Spleen (tissue), 7 donors: ENCODE data around the gene STX8.

Experiments
- POLR2A ChIP-seq, 3 donors: fragments of 450-650 bp; IDR thresholded peaks; one replicate each; pipeline ENCODE4 v1.5.1; 2017; ENCODE audit warnings: antibody characterized with exemption in 3 of 3, mild to moderate bottlenecking in 1 of 3
- POLR2AphosphoS5 ChIP-seq, 3 donors: sonication (generic); formaldehyde crosslinking; IDR thresholded peaks; one replicate each; pipeline ENCODE4 v1.5.1; 2017; ENCODE audit warnings: antibody characterized with exemption in 3 of 3
- TF ChIP-seq, protein P1 (sequence below), 11 experiments: fragments of 200-600 bp in 7 of 11; fragments of 450-650 bp in 4 of 11; sonication (generic) in 4 of 11; IDR thresholded peaks in 8 of 11; conservative IDR thresholded peaks in 3 of 11; 1 replicate in 7 of 11; 2 replicates in 4 of 11; pipeline versions ENCODE4 v1.4.0 to v1.8.0; 2016 to 2021; ENCODE audit warnings: antibody characterized with exemption in 11 of 11, inconsistent platforms in 4 of 11, mild to moderate bottlenecking in 1 of 11
- donor health status: DM: no; HTN: no; CAD: no; lungs with moderate emphysema.
- donor health status: DM: no; HTN: no; CAD: no.
- donor health status: DM: no; HTN: no; CAD: no.

DNA sequence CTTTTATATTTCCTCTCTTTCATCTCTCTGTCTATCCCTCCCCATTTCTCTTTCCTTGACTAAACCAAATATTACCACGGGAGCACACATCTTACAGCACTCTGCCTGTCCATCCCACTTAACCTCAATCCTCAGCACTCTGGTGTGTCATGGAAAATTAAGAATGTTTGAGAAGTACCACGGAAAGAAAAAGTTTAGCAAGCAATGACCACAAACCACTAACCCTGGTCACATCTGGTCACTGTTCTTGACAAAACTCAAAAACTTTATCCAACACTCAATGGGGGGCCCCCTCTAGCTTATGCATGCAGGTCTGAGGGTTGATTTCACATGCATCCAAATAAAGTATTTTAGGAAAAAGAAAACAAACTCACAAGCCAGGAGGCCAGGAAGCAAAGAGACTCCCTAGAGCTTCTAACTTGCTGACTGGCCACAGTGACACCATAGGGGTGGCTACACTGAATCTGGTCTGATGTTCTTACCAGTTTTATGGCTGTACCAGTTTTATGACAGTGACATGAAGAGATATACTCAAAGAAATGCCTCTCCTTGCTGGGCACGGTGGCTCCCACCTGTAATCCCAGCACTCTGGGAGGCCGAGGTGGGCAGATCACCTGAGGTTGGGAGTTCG lies 229.2 kb downstream of the STX8 start:
- TF ChIP-seq, protein P1, sequence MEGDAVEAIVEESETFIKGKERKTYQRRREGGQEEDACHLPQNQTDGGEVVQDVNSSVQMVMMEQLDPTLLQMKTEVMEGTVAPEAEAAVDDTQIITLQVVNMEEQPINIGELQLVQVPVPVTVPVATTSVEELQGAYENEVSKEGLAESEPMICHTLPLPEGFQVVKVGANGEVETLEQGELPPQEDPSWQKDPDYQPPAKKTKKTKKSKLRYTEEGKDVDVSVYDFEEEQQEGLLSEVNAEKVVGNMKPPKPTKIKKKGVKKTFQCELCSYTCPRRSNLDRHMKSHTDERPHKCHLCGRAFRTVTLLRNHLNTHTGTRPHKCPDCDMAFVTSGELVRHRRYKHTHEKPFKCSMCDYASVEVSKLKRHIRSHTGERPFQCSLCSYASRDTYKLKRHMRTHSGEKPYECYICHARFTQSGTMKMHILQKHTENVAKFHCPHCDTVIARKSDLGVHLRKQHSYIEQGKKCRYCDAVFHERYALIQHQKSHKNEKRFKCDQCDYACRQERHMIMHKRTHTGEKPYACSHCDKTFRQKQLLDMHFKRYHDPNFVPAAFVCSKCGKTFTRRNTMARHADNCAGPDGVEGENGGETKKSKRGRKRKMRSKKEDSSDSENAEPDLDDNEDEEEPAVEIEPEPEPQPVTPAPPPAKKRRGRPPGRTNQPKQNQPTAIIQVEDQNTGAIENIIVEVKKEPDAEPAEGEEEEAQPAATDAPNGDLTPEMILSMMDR (IDR thresholded peaks at IDR 0.05 in 8 of 11, conservative IDR thresholded peaks at IDR 0.05 in 3 of 11), result no peak
- TF ChIP-seq POLR2AphosphoS5 (IDR thresholded peaks at IDR 0.05), result no peak
- no peak for TF ChIP-seq POLR2A (IDR thresholded peaks at IDR 0.05)
